HUES64 (cell line): Measurements from ENCODE around the gene JADE2.

Experiments
- H3K27ac ChIP-seq: 2 replicates; pipeline ENCODE4 v1.7.0; 2013; ENCODE audit warnings: low read depth, low read length, inconsistent platforms
- H3K27me3 ChIP-seq: 2 replicates; pipeline ENCODE4 v1.6.1; 2013; ENCODE audit warnings: mild to moderate bottlenecking, low read length; ENCODE audit not compliant: insufficient read depth
- H3K36me3 ChIP-seq: 2 replicates; pipeline ENCODE4 v1.6.1; 2013; ENCODE audit warnings: mild to moderate bottlenecking, low read length; ENCODE audit not compliant: insufficient read depth
- H3K4me1 ChIP-seq: 2 replicates; pipeline ENCODE4 v1.6.1; 2013; ENCODE audit warnings: mild to moderate bottlenecking, low read length, moderate library complexity; ENCODE audit not compliant: insufficient read depth
- H3K4me3 ChIP-seq: 2 replicates; pipeline ENCODE4 v1.5.1; 2013; ENCODE audit warnings: mild to moderate bottlenecking, low read length, moderate library complexity
- H3K9ac ChIP-seq: 2 replicates; pipeline ENCODE4 v1.6.1; 2013; ENCODE audit warnings: mild to moderate bottlenecking, low read depth, low read length
- H3K9me3 ChIP-seq: 2 replicates; pipeline ENCODE4 v1.6.1; 2013; ENCODE audit warnings: low read depth, low read length; ENCODE audit not compliant: insufficient read depth
- WGBS: fragments of 150-250, 120-280 bp; methylation state at CpG from one replicate; pipeline ENCODE4 v1.1.7; 2013; ENCODE audit warnings: missing lambda C conversion rate; 5-methylcytosine and 5-hydroxymethylcytosine counted together

The JADE2 gene

GRCh38 chr5:134566741-134567221 lies 41.3 kb downstream of the JADE2 start:
- Histone ChIP-seq H3K9me3 (no peaks in the 10 kb centered on the region), H3K36me3 (peaks cover 83% of the 10 kb centered on the region), H3K27ac (no peak overlapping the region), H3K4me1 (no peaks in the 10 kb centered on the region), H3K4me3 (no peak overlapping the region), H3K27me3 (no peaks in the 10 kb centered on the region), H3K9ac (no peak overlapping the region)
- 93% methylated on average over 13 of the region's 13 CpGs for WGBS

DNA sequence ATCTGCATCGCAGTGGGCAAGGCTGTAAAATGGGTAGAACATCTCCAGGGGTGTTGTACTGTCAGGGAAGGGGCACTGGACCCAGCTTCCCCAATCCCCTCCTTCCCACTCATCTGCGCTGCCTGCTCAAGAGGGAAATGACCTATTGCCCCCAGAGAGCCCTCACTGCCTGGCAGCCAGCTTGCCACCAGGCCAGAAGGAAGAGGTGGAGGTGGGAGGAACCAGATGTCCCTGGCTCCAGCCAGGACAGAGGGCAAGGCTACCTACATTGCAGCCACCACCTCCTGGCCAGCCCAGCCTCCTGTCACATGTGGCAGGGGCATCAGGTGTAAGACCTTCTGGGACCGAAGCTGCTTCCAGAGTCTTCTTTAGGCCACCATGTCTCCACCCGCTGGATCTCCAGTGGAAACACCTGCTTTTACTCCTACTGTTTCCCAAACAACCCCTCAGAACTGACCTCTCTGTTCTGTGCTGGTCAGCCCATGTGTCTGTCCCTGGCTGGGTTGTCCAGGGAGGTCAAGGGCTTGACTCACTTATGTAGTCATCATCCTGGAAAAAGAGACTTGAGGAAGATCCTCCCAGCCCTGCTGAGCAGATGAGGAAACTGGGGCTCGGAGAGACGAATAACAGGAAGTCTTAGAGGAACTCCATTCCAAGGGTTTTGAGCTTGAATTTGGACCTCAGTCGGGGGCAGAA lies 42.3 kb downstream of the JADE2 start:
- no peaks in the 10 kb centered on the region for H3K4me1 ChIP-seq
- no peak overlapping the region for H3K4me3 ChIP-seq
- no peaks in the 10 kb centered on the region for H3K9me3 ChIP-seq
- H3K9ac ChIP-seq, result no peak overlapping the region
- peaks cover 83% of the 10 kb centered on the region for H3K36me3 ChIP-seq
- 95% methylated on average over 6 of the region's 7 CpGs for WGBS
- no peaks in the 10 kb centered on the region for H3K27me3 ChIP-seq
- no peak overlapping the region for H3K27ac ChIP-seq

GRCh38 chr5:134568337-134568700 lies 42.8 kb downstream of the JADE2 start:
- no peak overlapping the region for H3K4me3 ChIP-seq
- no peak overlapping the region for H3K9ac ChIP-seq
- no peaks in the 10 kb centered on the region for H3K27me3 ChIP-seq
- H3K27ac ChIP-seq, result no peak overlapping the region
- no peaks in the 10 kb centered on the region for H3K4me1 ChIP-seq
- H3K36me3 ChIP-seq, result peaks cover 81% of the 10 kb centered on the region
- no peaks in the 10 kb centered on the region for H3K9me3 ChIP-seq
- 93% methylated on average over 5 of the region's 5 CpGs for WGBS

DNA sequence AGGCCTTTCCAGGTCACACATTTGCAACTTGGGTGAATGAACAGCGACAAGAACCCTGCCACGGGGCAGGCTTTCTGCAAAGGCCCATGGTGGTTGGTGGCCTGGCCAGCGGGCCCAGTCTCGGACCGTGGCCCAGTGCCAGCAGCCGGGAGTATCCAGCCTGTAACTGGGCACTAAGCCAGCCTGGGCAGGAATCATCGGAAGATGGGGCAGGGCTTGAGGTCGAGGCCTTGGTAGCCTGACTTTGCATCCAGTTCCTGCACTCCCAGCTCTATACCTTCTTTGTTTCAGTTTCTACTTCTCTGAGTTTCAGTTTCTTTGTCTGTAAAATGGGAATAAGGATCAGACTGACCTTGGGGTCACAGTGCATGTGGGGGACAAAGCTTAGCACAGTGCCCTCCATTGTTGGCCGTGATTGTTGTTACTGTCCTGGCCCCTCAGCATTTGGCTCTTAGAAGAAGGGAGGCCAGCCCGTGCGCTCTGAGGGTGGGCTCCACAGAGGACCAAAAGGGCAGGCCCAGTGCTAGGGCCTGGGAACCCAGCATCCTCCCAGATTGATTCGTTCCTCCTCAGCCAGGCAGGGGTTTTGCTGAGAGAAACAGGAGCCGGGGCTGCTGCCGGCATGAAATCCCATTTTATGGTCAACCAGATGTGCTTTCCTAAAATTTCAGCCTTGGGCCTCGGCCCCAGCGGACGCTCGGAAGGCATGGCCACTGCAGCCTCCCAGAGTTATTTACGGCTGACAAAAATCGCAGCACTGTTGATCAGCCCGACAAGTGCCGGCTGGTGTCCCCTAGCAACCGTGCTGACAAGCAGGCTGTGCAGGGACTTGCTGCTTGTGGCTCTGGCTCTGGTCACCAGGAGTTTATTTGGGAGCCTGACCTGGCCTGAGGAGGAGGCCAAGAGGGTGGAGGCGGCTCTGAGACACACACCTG lies 43.6 kb downstream of the JADE2 start:
- Histone ChIP-seq H3K4me1 (no peaks in the 10 kb centered on the region), H3K9me3 (no peaks in the 10 kb centered on the region), H3K36me3 (peaks cover 81% of the 10 kb centered on the region), H3K27ac (no peak overlapping the region), H3K4me3 (no peak overlapping the region), H3K9ac (no peak overlapping the region), H3K27me3 (no peaks in the 10 kb centered on the region)
- WGBS, result 93% methylated on average over 24 of the region's 24 CpGs

- no peaks in the 10 kb centered on the region for H3K27me3 ChIP-seq
- WGBS, result 93% methylated on average over 6 of the region's 6 CpGs
- H3K4me3 ChIP-seq, result no peak overlapping the region
- peaks cover 81% of the 10 kb centered on the region for H3K36me3 ChIP-seq
- H3K9me3 ChIP-seq, result no peaks in the 10 kb centered on the region
- H3K4me1 ChIP-seq, result no peaks in the 10 kb centered on the region
- no peak overlapping the region for H3K27ac ChIP-seq
- no peak overlapping the region; the same call in 1 of the 2 replicates for H3K9ac ChIP-seq
Observed at GRCh38 chr5:134569758-134570364, 44.4 kb downstream of the JADE2 start.

DNA sequence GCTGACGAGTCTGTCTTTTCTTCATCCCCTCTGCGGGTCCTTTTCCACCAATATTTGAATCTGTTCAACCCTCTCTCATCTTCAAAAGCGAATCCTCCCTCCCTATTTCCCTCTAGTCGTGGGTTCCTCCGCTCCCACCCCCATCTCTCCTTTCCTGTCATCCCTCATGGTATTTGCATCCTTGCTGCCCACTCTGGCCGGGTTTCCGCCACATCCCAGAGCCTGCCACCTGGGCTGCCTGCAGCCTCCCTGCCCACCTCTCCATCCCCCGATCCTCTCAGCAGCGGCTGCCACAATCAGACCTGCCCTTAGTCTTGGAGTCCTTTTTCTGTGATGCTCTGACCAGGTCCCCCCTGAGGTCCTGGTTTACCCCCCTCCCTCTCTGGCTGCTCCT lies 44.9 kb downstream of the JADE2 start:
- H3K9ac ChIP-seq, result no peak overlapping the region; the same call in 1 of the 2 replicates
- no peaks in the 10 kb centered on the region for H3K9me3 ChIP-seq
- H3K27ac ChIP-seq, result no peak overlapping the region
- WGBS, result 94% methylated on average over 9 of the region's 9 CpGs
- H3K4me1 ChIP-seq, result no peaks in the 10 kb centered on the region
- H3K4me3 ChIP-seq, result no peak overlapping the region
- H3K27me3 ChIP-seq, result no peaks in the 10 kb centered on the region
- peaks cover 81% of the 10 kb centered on the region for H3K36me3 ChIP-seq

- H3K27me3 ChIP-seq, result no peaks in the 10 kb centered on the region
- H3K4me3 ChIP-seq, result no peak overlapping the region
- peaks cover 84% of the 10 kb centered on the region for H3K36me3 ChIP-seq
- H3K27ac ChIP-seq, result no peak overlapping the region
- no peaks in the 10 kb centered on the region for H3K4me1 ChIP-seq
- no peaks in the 10 kb centered on the region for H3K9me3 ChIP-seq
- H3K9ac ChIP-seq, result no peak overlapping the region
- whole genome bisulfite sequencing, result 94% methylated on average over 6 of the region's 6 CpGs
Observed at GRCh38 chr5:134570886-134571285, 45.4 kb downstream of the JADE2 start.

DNA sequence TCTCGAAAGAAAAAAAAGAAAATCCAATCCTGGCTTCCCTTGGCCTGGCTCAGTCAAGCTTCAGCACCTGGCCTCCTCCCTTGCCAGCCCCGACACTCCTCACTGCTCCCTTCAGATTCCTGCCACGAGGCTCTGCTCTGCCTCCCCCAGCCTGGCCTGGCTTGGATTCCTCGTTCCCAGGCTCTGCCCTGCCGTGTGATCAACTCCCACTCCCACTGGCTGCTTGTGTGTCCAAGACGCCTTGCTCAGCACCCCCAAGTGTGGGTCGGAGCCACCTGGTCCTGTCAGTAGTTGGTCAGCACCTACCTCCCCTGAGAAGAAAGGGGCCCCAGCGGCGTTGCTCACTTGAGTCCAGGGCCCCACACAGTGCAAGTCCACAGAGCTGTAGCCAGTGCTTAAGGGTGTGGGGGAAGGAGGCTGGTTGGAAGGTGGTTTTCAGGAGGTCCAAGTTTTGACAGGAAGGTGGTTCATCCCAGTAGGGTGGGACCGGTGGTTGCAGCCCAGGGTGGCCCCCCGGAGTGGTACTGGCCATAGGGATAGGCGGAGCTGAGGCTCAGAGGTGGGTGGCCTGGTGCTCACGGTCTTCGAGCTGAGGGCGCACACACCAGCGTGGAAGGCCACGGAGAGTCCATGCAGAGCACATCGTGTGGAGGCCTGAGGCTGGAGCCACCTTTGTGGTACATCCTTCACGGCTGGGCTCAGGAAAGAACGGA lies 46.4 kb downstream of the JADE2 start:
- Histone ChIP-seq H3K4me3 (no peak overlapping the region), H3K36me3 (peaks cover 84% of the 10 kb centered on the region), H3K9me3 (no peaks in the 10 kb centered on the region), H3K27ac (no peak overlapping the region), H3K9ac (no peak overlapping the region), H3K4me1 (no peaks in the 10 kb centered on the region), H3K27me3 (no peaks in the 10 kb centered on the region)
- WGBS, result 96% methylated on average over 20 of the region's 20 CpGs

DNA sequence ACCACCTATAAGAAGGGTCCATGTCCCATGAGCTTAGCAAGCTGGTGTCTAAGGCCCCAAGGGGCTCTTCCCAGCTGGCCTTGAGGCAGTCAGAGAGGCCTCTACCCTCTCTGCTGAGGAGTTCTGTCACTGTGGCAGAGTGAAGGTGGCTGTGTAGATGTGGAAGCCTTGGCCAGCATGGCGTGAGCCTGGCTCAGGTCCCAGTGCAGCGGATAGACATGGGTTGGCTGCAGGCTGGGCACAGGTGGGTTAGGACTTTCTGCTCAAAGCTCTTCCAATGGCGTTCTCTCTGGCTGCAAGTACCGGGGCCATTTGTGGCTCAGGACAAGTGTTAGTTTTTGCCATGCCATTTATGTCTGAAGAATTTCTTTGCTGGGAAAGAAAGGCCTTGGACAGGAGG lies 47.3 kb downstream of the JADE2 start:
- H3K36me3 ChIP-seq, result peaks cover 76% of the 10 kb centered on the region
- H3K9ac ChIP-seq, result no peak overlapping the region
- no peaks in the 10 kb centered on the region for H3K9me3 ChIP-seq
- WGBS, result 98% methylated on average over 4 of the region's 4 CpGs
- no peaks in the 10 kb centered on the region for H3K4me1 ChIP-seq
- H3K4me3 ChIP-seq, result no peak overlapping the region
- no peak overlapping the region for H3K27ac ChIP-seq
- H3K27me3 ChIP-seq, result no peaks in the 10 kb centered on the region

DNA sequence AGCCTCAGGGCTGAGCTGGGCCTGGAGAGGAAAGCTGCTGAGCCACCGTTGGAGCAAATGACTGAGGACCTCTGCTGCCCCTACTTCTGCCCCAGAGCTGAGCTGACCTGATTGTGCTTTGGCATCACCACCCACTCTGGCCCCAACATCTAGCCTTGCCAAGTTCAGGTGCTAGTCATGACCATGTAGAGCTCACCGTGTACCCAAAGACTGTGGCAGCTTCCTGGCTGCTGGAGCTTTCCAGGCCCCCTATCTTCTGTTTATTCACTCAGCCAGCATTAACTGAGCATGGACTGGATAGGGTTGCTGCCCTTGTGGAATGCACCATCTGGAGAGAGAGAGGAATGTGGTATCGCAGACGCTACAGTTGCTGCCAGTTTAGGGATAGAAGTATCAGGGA lies 49.1 kb downstream of the JADE2 start:
- H3K27ac ChIP-seq, result no peak overlapping the region
- H3K4me3 ChIP-seq, result no peak overlapping the region
- H3K9me3 ChIP-seq, result no peaks in the 10 kb centered on the region
- WGBS, result 94% methylated on average over 4 of the region's 4 CpGs
- no peaks in the 10 kb centered on the region for H3K27me3 ChIP-seq
- peaks cover 82% of the 10 kb centered on the region for H3K36me3 ChIP-seq
- H3K9ac ChIP-seq, result no peak overlapping the region
- H3K4me1 ChIP-seq, result no peaks in the 10 kb centered on the region
